Measurements from ENCODE around the gene TEDC2.
"Not testable (repeated sequence)": the region's sequence is repeated elsewhere in the genome, so short reads cannot be mapped to it uniquely, and the experiment has no call there.

TEDC2 gene

GRCh38 chr16:2476345-2476720 lies 16.4 kb downstream of the TEDC2 start:
- Histone ChIP-seq H3K27me3 (ENCODE audit: insufficient read depth, low read depth) (peaks cover 12% of the 10 kb centered on the region), H3K9ac (no peak overlapping the region), H2AFZ (ENCODE audit: low read depth) (no peak overlapping the region), H3K4me3 (IDR thresholded peaks at IDR 0.05; ENCODE audit: insufficient read depth, low read depth, low read length) (no peak overlapping the region), H3K4me2 (no peak overlapping the region), H3K79me2 (ENCODE audit: insufficient read depth, low read depth) (peaks cover 7% of the 10 kb centered on the region; the same call in 1 of the 2 replicates), H3K27ac (no peak overlapping the region), H4K20me1 (ENCODE audit: insufficient read depth) (no peaks in the 10 kb centered on the region), H3K36me3 (ENCODE audit: insufficient read depth) (no peaks in the 10 kb centered on the region), H3K4me1 (ENCODE audit: low read depth, poor library complexity, severe bottlenecking) (peaks cover 20% of the 10 kb centered on the region)
- TF ChIP-seq CTCF (conservative IDR thresholded peaks at IDR 0.05; ENCODE audit: low read depth, low read length): no peak; the same call in 1 of the 2 replicates

DNA sequence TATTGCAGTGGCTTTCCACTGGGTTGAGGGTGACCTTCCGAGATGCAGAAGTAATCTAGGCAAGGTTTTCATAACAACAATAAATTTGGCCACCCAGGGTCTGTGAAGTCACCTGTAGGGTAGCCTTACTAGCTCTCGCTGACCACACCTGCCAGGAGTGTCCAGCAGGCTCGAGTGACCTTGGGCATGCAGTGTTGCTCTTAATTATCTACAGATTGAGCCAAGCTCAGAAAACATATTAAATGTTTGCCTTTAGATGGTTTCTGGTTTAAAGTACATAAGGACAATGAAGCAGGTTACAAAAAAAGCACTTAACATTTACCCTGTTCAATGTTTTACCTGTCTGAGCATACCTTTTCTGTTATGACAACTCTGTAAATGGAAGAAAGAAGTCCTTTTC lies 16.8 kb downstream of the TEDC2 start:
- Histone ChIP-seq H3K79me2 (ENCODE audit: insufficient read depth, low read depth) (peaks cover 7% of the 10 kb centered on the region; the same call in 1 of the 2 replicates), H3K4me2 (no peak overlapping the region), H3K27ac (no peak overlapping the region), H3K27me3 (ENCODE audit: insufficient read depth, low read depth) (peaks cover 8% of the 10 kb centered on the region), H4K20me1 (ENCODE audit: insufficient read depth) (no peaks in the 10 kb centered on the region), H3K36me3 (ENCODE audit: insufficient read depth) (no peaks in the 10 kb centered on the region), H2AFZ (ENCODE audit: low read depth) (no peak overlapping the region), H3K9ac (no peak overlapping the region), H3K4me1 (ENCODE audit: low read depth, poor library complexity, severe bottlenecking) (peaks cover 16% of the 10 kb centered on the region), H3K4me3 (IDR thresholded peaks at IDR 0.05; ENCODE audit: insufficient read depth, low read depth, low read length) (no peak overlapping the region)
- TF ChIP-seq CTCF (conservative IDR thresholded peaks at IDR 0.05; ENCODE audit: low read depth, low read length): no peak

GRCh38 chr16:2477327-2477726 lies 17.4 kb downstream of the TEDC2 start:
- Histone ChIP-seq H3K79me2 (ENCODE audit: insufficient read depth, low read depth) (peaks cover 7% of the 10 kb centered on the region; the same call in 1 of the 2 replicates), H2AFZ (ENCODE audit: low read depth) (no peak overlapping the region), H3K27ac (no peak overlapping the region), H3K27me3 (ENCODE audit: insufficient read depth, low read depth) (peaks cover 2% of the 10 kb centered on the region; the same call in 1 of the 2 replicates), H3K4me3 (IDR thresholded peaks at IDR 0.05; ENCODE audit: insufficient read depth, low read depth, low read length) (no peak overlapping the region), H4K20me1 (ENCODE audit: insufficient read depth) (no peaks in the 10 kb centered on the region), H3K36me3 (ENCODE audit: insufficient read depth) (no peaks in the 10 kb centered on the region), H3K4me1 (ENCODE audit: low read depth, poor library complexity, severe bottlenecking) (peaks cover 12% of the 10 kb centered on the region), H3K4me2 (no peak overlapping the region), H3K9ac (no peak overlapping the region)
- no peak for TF ChIP-seq CTCF (conservative IDR thresholded peaks at IDR 0.05; ENCODE audit: low read depth, low read length)

DNA sequence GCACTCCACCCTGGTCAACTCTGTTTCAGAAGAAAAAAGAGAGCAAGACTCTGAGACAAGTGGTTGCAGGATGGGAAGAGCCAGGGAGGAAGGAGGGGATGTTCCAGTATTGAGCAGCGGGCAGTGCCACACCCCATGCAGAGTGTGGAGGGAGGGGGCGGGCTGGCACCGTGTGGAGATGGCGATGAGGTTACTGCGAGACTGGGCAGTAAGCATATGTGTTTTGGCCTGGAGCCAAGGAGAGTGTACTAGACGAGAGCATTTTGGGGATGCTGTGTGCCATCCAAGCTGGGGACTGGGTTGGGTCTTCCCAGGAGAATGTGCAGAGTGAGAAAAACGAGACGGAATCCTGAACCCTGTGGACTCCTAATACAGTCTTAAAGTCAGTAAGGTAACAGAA lies 18.4 kb downstream of the TEDC2 start:
- Histone ChIP-seq H3K4me1 (ENCODE audit: low read depth, poor library complexity, severe bottlenecking) (peaks cover 8% of the 10 kb centered on the region), H3K36me3 (ENCODE audit: insufficient read depth) (no peaks in the 10 kb centered on the region), H3K79me2 (ENCODE audit: insufficient read depth, low read depth) (peaks cover 7% of the 10 kb centered on the region; the same call in 1 of the 2 replicates), H3K4me3 (IDR thresholded peaks at IDR 0.05; ENCODE audit: insufficient read depth, low read depth, low read length) (no peak overlapping the region), H4K20me1 (ENCODE audit: insufficient read depth) (no peaks in the 10 kb centered on the region), H3K9ac (no peak overlapping the region), H2AFZ (ENCODE audit: low read depth) (no peak overlapping the region), H3K4me2 (no peak overlapping the region), H3K27me3 (ENCODE audit: insufficient read depth, low read depth) (no peaks in the 10 kb centered on the region), H3K27ac (no peak overlapping the region)
- no peak for TF ChIP-seq CTCF (conservative IDR thresholded peaks at IDR 0.05; ENCODE audit: low read depth, low read length)

- H3K4me3 ChIP-seq (IDR thresholded peaks at IDR 0.05; ENCODE audit: insufficient read depth, low read depth, low read length); H3K79me2 ChIP-seq (ENCODE audit: insufficient read depth, low read depth); H3K27ac ChIP-seq; H2AFZ ChIP-seq (ENCODE audit: low read depth); H4K20me1 ChIP-seq (ENCODE audit: insufficient read depth); H3K4me2 ChIP-seq; H3K4me1 ChIP-seq (ENCODE audit: low read depth, poor library complexity, severe bottlenecking); H3K9ac ChIP-seq; H3K27me3 ChIP-seq (ENCODE audit: insufficient read depth, low read depth); H3K36me3 ChIP-seq (ENCODE audit: insufficient read depth): not testable (repeated sequence)
Measured at GRCh38 chr16:2479996-2480395, 20.1 kb downstream of the TEDC2 start.
